ENCODE results near the gene GASK1A.
"Not testable (repeated sequence)": the region's sequence is repeated elsewhere in the genome, so short reads cannot be mapped to it uniquely, and the experiment has no call there.

GASK1A gene

DNA sequence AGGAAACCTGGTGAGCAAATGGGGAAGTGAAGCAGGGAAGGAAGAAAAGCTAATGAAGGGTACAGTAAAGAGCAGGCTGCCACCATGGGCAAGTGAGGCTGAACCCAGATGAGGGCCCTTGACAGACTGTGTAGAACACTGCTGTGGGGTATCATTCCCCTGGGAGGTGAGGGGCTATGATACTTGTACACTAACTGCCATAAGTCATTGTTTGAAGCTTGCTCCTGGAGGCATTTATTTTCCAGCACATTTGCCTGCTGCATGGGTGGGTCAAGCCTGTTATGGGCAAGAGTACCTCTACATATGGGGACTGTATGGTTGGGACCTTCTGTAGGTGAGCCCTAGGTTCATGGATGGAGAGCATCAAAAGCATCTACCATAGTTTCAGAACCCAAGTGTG, 69.4 kb downstream of the GASK1A start:
- no peak for DNase-seq
- in situ Hi-C loops (cut with MboI; ENCODE audit: low pct_unique_long_range_greater_than_20kb, low sequenced_read_pairs): no loop called here

GRCh38 chr3:43053291-43053690, 74.2 kb downstream of the GASK1A start:
- DNase-seq: no peak
- in situ Hi-C loops (cut with MboI; ENCODE audit: low pct_unique_long_range_greater_than_20kb, low sequenced_read_pairs): no loop called here

- in situ Hi-C loops (cut with MboI; ENCODE audit: low pct_unique_long_range_greater_than_20kb, low sequenced_read_pairs): no loop called here
Measured at GRCh38 chr3:43054754-43055153, 75.6 kb downstream of the GASK1A start.

DNA sequence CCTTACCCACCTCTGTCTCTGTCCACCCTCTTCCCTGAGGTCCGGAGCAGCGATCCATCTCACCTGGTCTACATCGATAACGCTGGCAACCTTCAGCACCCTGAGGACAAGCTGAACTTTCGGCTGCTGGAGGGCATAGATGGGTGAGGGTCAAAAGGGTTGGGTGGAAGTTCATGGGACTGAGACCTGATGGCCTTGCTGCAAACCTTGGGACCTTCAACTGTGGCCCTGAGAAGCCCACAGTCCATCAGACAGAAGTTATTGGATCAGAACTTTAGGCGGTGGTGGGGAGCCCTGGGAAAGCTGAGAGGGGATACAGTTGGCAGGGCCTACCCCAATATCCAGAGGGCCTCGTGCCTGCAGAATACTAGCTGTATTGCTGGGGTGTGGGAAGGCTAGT, 76.3 kb downstream of the GASK1A start:
- no peak for DNase-seq
- in situ Hi-C loops (cut with MboI; ENCODE audit: low pct_unique_long_range_greater_than_20kb, low sequenced_read_pairs): no loop called here

More at GRCh38 chr3:43054754-43055153, 75.6 kb downstream of the GASK1A start:
- no peak for DNase-seq

DNA sequence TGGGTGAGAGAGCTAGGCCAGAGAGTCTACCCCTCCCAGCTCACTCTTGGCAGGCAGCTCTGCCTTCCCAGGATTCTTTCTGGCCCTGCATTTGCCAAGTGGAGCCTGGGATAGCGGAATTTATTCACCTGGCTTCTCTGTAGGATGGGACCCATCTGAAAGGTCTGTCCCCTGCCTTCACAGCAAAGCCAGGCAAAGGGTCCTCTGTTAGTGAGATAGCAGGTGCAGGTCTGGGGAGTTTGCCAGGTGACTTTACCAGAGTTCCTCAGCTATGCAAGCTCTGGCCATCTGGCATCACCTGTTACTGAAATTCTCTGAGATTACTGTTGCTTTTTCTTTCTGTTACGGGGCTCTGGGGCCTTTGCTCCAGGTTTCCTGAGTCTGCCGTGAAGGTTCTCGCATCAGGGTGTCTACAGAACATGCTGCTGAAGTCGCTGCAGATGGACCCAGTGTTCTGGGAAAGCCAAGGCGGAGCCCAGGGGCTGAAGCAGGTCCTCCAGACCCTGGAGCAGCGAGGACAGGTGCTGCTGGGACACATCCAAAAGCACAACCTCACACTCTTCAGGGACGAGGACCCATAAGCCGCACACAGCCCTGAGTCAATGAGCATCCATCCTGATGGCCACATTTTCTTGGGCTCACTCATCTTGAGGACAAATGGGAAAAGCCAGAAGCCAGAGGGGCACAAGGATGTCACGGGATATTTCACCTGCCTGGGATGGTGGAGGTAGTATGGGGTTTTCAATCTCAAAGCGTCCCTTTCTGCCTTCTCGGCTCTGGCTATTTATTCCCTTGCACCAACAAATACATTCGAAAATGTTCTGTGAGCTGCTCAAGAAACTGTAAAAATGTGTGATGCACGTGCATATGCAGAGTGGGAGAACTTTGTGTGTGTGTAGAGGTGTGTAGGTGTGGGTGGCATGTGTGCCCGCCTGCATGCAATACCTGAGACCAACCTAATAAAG, 77.0 kb downstream of the GASK1A start:
- DNase-seq: no peak
- in situ Hi-C loops (cut with MboI; ENCODE audit: low pct_unique_long_range_greater_than_20kb, low sequenced_read_pairs): no loop called here

GRCh38 chr3:43059456-43059855, 80.3 kb downstream of the GASK1A start:
- no peak for DNase-seq
- in situ Hi-C loops (cut with MboI; ENCODE audit: low pct_unique_long_range_greater_than_20kb, low sequenced_read_pairs): no loop called here

DNA sequence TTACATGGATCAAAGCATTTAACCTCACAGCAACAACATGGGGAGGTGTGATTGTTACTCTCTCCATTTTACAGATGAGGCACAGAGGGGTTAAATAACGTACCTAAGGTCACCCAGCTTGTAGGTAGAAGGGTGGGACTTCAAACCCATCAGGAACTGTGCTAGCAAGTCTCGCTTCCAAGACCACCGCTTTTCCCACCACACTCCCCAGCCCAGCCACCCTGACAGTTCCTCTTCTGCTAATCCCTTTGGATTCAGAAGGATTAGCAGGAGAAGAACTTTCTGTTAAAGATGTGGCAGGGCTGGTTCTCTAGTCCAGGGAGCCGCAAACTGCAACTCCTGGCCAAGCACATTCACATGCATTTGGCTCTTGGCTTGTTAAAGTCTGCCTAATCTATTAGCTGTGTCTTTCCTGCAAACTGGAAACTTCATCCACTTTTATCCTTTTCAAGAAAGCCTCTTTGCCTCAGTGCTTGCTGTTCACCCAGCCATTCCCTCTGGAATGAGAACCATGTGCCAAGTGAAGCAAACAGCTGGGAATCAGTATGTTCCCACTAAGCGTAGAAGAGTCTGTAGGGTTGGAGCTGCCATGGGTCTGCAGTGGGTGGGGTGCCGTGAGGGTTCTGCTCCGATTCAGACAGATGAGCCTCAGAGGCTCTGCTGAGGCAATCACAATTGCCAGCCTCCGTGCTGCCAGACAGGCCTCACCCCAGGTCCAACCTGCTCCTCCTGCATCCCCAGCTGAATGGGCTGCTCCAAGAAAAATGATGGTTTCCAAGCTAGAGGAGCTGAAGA, 82.2 kb downstream of the GASK1A start:
- in situ Hi-C loops (cut with MboI; ENCODE audit: low pct_unique_long_range_greater_than_20kb, low sequenced_read_pairs): no loop called here
- no peak for DNase-seq

DNA sequence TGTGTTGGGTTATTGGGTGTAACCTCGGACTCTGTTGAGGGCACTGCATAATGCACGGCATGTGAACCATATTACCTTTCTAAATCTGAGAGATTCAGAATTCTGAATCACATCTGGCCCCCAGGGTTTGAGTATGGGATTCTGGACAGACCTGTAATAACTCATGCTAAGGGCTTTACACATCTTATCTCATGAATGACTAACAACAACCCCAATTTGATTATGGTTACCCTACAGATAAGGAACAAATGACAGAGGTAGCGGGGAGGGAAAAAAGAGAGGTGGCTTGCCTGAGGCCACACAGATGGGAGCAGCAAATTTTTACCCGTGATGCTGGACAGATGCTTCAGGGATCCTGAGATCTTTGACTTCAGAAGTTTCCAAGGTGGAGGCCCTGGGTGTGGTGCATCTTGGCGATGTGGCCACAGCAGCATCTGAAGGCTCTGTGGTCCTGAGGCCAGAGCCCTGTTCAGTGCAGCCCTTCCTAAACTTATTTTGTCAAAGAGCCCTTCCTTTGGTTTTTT, 83.0 kb downstream of the GASK1A start:
- in situ Hi-C loops (cut with MboI; ENCODE audit: low pct_unique_long_range_greater_than_20kb, low sequenced_read_pairs): no loop called here
- DNase-seq: no peak

- DNase-seq: no peak
- in situ Hi-C loops (cut with MboI; ENCODE audit: low pct_unique_long_range_greater_than_20kb, low sequenced_read_pairs): no loop called here
Measured at GRCh38 chr3:43062564-43063040, 83.5 kb downstream of the GASK1A start.

DNA sequence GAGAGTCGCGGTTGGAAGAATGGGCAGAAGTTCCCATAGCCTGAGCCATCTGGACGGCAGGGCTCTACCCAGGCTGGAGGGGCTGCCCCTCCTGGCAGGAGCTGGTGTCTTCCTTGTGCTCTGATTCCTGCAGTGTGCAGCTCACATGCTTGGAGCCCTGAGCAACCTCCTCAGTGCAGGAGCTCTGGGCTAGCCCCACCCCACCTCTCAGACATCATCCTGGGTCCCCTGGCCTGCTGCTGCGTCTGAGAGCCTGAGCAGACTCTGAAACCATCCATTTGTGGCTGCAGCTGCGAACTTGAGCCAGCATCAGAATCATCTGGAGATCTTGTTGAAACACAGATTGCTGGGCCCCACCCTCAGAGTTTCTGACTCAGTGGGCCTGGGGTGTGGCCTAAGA, 84.0 kb downstream of the GASK1A start:
- no peak for DNase-seq
- in situ Hi-C loops (cut with MboI; ENCODE audit: low pct_unique_long_range_greater_than_20kb, low sequenced_read_pairs): no loop called here

GRCh38 chr3:43070670-43071069, 91.6 kb downstream of the GASK1A start:
- DNase-seq; in situ Hi-C loops (cut with MboI; ENCODE audit: low pct_unique_long_range_greater_than_20kb, low sequenced_read_pairs): not testable (repeated sequence)

- in situ Hi-C loops (cut with MboI; ENCODE audit: low pct_unique_long_range_greater_than_20kb, low sequenced_read_pairs): no loop called here
Measured at GRCh38 chr3:43071313-43071893, 92.3 kb downstream of the GASK1A start.

GRCh38 chr3:43072361-43072760, 93.2 kb downstream of the GASK1A start:
- DNase-seq: no peak
- in situ Hi-C loops (cut with MboI; ENCODE audit: low pct_unique_long_range_greater_than_20kb, low sequenced_read_pairs): no loop called here

More at GRCh38 chr3:43071313-43071893, 92.3 kb downstream of the GASK1A start:
- DNase-seq: peak; percentile 25

GRCh38 chr3:43073116-43073835, 94.2 kb downstream of the GASK1A start:
- no peak for DNase-seq
- in situ Hi-C loops (cut with MboI; ENCODE audit: low pct_unique_long_range_greater_than_20kb, low sequenced_read_pairs): no loop called here

DNA sequence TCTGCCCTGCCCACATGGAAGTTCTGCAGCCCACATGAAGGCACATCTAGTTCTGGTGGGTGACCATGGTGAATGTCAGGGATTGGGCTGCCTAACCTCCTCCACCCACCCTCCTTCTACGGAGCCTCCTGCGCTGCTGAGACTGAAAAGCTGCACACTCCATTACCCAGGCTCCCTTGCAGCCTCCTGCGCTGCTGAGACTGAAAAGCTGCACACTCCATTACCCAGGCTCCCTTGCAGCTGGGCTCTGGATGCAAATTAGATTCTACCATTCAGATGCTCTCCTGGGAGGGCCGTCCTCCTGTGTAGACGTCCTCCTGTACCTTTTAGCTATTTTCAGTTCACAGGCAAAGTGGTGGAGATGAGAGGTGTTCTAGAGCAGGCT, 94.7 kb downstream of the GASK1A start:
- in situ Hi-C loops (cut with MboI; ENCODE audit: low pct_unique_long_range_greater_than_20kb, low sequenced_read_pairs): no loop called here
- no peak for DNase-seq

DNA sequence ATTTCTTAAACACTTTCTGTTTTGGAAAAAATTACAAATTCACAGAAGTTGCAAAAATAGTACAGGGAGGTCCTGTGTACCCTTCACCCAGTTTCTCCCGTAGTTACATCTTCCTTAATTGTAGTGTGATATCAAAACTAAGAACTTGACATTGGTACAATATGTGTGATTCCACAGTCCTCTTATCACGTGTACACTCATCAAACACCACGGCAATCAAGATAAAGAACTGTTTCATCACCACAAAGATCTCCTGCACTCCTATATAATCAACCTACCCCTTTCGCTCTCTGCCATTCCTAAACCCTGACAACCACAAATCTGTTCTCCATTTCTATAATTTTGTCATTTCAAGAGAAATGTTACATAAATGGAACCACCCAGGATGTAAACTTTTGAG, 95.4 kb downstream of the GASK1A start:
- in situ Hi-C loops (cut with MboI; ENCODE audit: low pct_unique_long_range_greater_than_20kb, low sequenced_read_pairs): no loop called here

GRCh38 chr3:43074901-43075689, 96.0 kb downstream of the GASK1A start:
- no peak for DNase-seq
- in situ Hi-C loops (cut with MboI; ENCODE audit: low pct_unique_long_range_greater_than_20kb, low sequenced_read_pairs): no loop called here

More for the DNA sequence above, 95.4 kb downstream of the GASK1A start:
- DNase-seq: no peak
